IPS-18a (cell line): ENCODE data around the gene MAGI3.
"Not testable (repeated sequence)": the region's sequence is repeated elsewhere in the genome, so short reads cannot be mapped to it uniquely, and the experiment has no call there.

Source experiments
- H3K27ac ChIP-seq: one replicate; pipeline ENCODE4 v1.5.1; 2013; ENCODE audit warnings: low read length
- H3K27me3 ChIP-seq: one replicate; pipeline ENCODE4 v1.6.1; 2013; ENCODE audit warnings: mild to moderate bottlenecking, low read length; ENCODE audit not compliant: control insufficient read depth, insufficient read depth
- H3K36me3 ChIP-seq: one replicate; pipeline ENCODE4 v1.6.1; 2013; ENCODE audit warnings: low read depth, low read length; ENCODE audit not compliant: control insufficient read depth
- H3K4me1 ChIP-seq: one replicate; pipeline ENCODE4 v1.6.1; 2013; ENCODE audit warnings: low read depth, low read length; ENCODE audit not compliant: control insufficient read depth
- H3K4me3 ChIP-seq: one replicate; pipeline ENCODE4 v1.5.1; 2013; ENCODE audit warnings: low read length
- H3K9ac ChIP-seq: one replicate; pipeline ENCODE4 v1.6.1; 2013; ENCODE audit warnings: mild to moderate bottlenecking, low read length, moderate library complexity
- H3K9me3 ChIP-seq: one replicate; pipeline ENCODE4 v1.6.1; 2013; ENCODE audit warnings: low read depth, low read length; ENCODE audit not compliant: control insufficient read depth

MAGI3 gene

GRCh38 chr1:113683384-113684152 lies 293.3 kb downstream of the MAGI3 start:
- peaks cover 13% of the 10 kb centered on the region for H3K4me1 ChIP-seq
- no peaks in the 10 kb centered on the region for H3K27me3 ChIP-seq
- H3K27ac ChIP-seq = no peak overlapping the region

GRCh38 chr1:113684153-113684541 lies 293.8 kb downstream of the MAGI3 start:
- no peak overlapping the region for H3K27ac ChIP-seq

More at GRCh38 chr1:113683384-113684152, 293.3 kb downstream of the MAGI3 start:
- Histone ChIP-seq H3K36me3 (no peaks in the 10 kb centered on the region), H3K9ac (no peak overlapping the region), H3K4me3 (no peak overlapping the region), H3K9me3 (no peaks in the 10 kb centered on the region)

GRCh38 chr1:113686891-113687618 lies 296.7 kb downstream of the MAGI3 start:
- Histone ChIP-seq H3K36me3 (no peaks in the 10 kb centered on the region), H3K9ac (no peak overlapping the region), H3K27ac (no peak overlapping the region), H3K9me3 (no peaks in the 10 kb centered on the region), H3K4me3 (no peak overlapping the region), H3K4me1 (peaks cover 2% of the 10 kb centered on the region), H3K27me3 (no peaks in the 10 kb centered on the region)

More at GRCh38 chr1:113684153-113684541, 293.8 kb downstream of the MAGI3 start:
- no peak overlapping the region for H3K9ac ChIP-seq
- no peaks in the 10 kb centered on the region for H3K9me3 ChIP-seq
- H3K27me3 ChIP-seq = no peaks in the 10 kb centered on the region
- H3K4me1 ChIP-seq = peaks cover 13% of the 10 kb centered on the region
- no peak overlapping the region for H3K4me3 ChIP-seq
- no peaks in the 10 kb centered on the region for H3K36me3 ChIP-seq

GRCh38 chr1:113691184-113691583 lies 300.9 kb downstream of the MAGI3 start:
- no peaks in the 10 kb centered on the region for H3K4me1 ChIP-seq
- peaks cover 4% of the 10 kb centered on the region for H3K9me3 ChIP-seq

GRCh38 chr1:113692342-113692741 lies 302.0 kb downstream of the MAGI3 start:
- Histone ChIP-seq H3K27ac (no peak overlapping the region), H3K9ac (no peak overlapping the region), H3K4me1 (no peaks in the 10 kb centered on the region), H3K36me3 (peaks cover 3% of the 10 kb centered on the region), H3K9me3 (peaks cover 4% of the 10 kb centered on the region), H3K4me3 (no peak overlapping the region), H3K27me3 (no peaks in the 10 kb centered on the region)

More at GRCh38 chr1:113691184-113691583, 300.9 kb downstream of the MAGI3 start:
- Histone ChIP-seq H3K27ac (no peak overlapping the region), H3K36me3 (no peaks in the 10 kb centered on the region), H3K27me3 (no peaks in the 10 kb centered on the region), H3K9ac (no peak overlapping the region), H3K4me3 (no peak overlapping the region)

- H3K9ac ChIP-seq = no peak overlapping the region
- H3K4me1 ChIP-seq = no peaks in the 10 kb centered on the region
- peaks cover 4% of the 10 kb centered on the region for H3K9me3 ChIP-seq
- H3K27me3 ChIP-seq = no peaks in the 10 kb centered on the region
- peaks cover 3% of the 10 kb centered on the region for H3K36me3 ChIP-seq
- H3K4me3 ChIP-seq = no peak overlapping the region
- no peak overlapping the region for H3K27ac ChIP-seq
Observed at GRCh38 chr1:113692824-113693431, 302.6 kb downstream of the MAGI3 start.

- H3K4me1 ChIP-seq = no peaks in the 10 kb centered on the region
- no peak overlapping the region for H3K9ac ChIP-seq
- H3K4me3 ChIP-seq = no peak overlapping the region
- H3K27ac ChIP-seq = no peak overlapping the region
- peaks cover 11% of the 10 kb centered on the region for H3K36me3 ChIP-seq
- no peaks in the 10 kb centered on the region for H3K27me3 ChIP-seq
- H3K9me3 ChIP-seq = peaks cover 4% of the 10 kb centered on the region
Observed at GRCh38 chr1:113694910-113695309, 304.6 kb downstream of the MAGI3 start.

GRCh38 chr1:113701429-113701828 lies 311.1 kb downstream of the MAGI3 start:
- H3K9ac ChIP-seq = no peak overlapping the region
- H3K36me3 ChIP-seq = peaks cover 22% of the 10 kb centered on the region
- H3K27me3 ChIP-seq = no peaks in the 10 kb centered on the region
- no peak overlapping the region for H3K4me3 ChIP-seq
- peak overlapping the region; percentile 14 for H3K27ac ChIP-seq
- peaks cover 5% of the 10 kb centered on the region for H3K4me1 ChIP-seq
- no peaks in the 10 kb centered on the region for H3K9me3 ChIP-seq

GRCh38 chr1:113714606-113715269 lies 324.4 kb downstream of the MAGI3 start:
- H3K9me3 ChIP-seq = peaks cover 11% of the 10 kb centered on the region
- H3K27me3 ChIP-seq = no peaks in the 10 kb centered on the region
- H3K36me3 ChIP-seq = peaks cover 19% of the 10 kb centered on the region
- H3K9ac ChIP-seq = no peak overlapping the region
- H3K27ac ChIP-seq = no peak overlapping the region
- H3K4me3 ChIP-seq = no peak overlapping the region
- no peaks in the 10 kb centered on the region for H3K4me1 ChIP-seq

- not testable (repeated sequence) for H3K27me3 ChIP-seq, H3K4me3 ChIP-seq, H3K4me1 ChIP-seq, H3K9ac ChIP-seq, H3K27ac ChIP-seq
- Histone ChIP-seq H3K36me3 (peaks cover 21% of the 10 kb centered on the region), H3K9me3 (peaks cover 22% of the 10 kb centered on the region)
Observed at GRCh38 chr1:113717506-113717905, 327.2 kb downstream of the MAGI3 start.

- peaks cover 22% of the 10 kb centered on the region for H3K9me3 ChIP-seq
- not testable (repeated sequence) for H3K4me3 ChIP-seq, H3K27ac ChIP-seq, H3K4me1 ChIP-seq, H3K9ac ChIP-seq, H3K27me3 ChIP-seq
- H3K36me3 ChIP-seq = peaks cover 21% of the 10 kb centered on the region
Observed at GRCh38 chr1:113718621-113719020, 328.3 kb downstream of the MAGI3 start.
